ENCODE measurements around the gene CARMIL3.

The CARMIL3 gene

GRCh38 chr14:24095271-24096068, 43.7 kb downstream of the CARMIL3 start:
- DNase-seq, result peak; percentile 89

- no peak for DNase-seq
Observed at GRCh38 chr14:24096545-24097181, 44.9 kb downstream of the CARMIL3 start.

- no peak for DNase-seq
Observed at GRCh38 chr14:24098229-24098926, 46.6 kb downstream of the CARMIL3 start.

- DNase-seq, result no peak
Observed at GRCh38 chr14:24098927-24099813, 47.4 kb downstream of the CARMIL3 start.

GRCh38 chr14:24100197-24100981, 48.6 kb downstream of the CARMIL3 start:
- no peak for DNase-seq

GRCh38 chr14:24100982-24101494, 49.2 kb downstream of the CARMIL3 start:
- no peak for DNase-seq

- DNase-seq, result no peak
Observed at GRCh38 chr14:24102357-24103048, 50.7 kb downstream of the CARMIL3 start.

GRCh38 chr14:24103451-24103850, 51.6 kb downstream of the CARMIL3 start:
- no peak for DNase-seq

GRCh38 chr14:24105609-24106239, 53.9 kb downstream of the CARMIL3 start:
- peak; percentile 4 for DNase-seq

- no peak for DNase-seq
Observed at GRCh38 chr14:24106672-24107271, 55.0 kb downstream of the CARMIL3 start.

- DNase-seq, result no peak
Observed at GRCh38 chr14:24108336-24108874, 56.6 kb downstream of the CARMIL3 start.

GRCh38 chr14:24110060-24110459, 58.3 kb downstream of the CARMIL3 start:
- DNase-seq, result no peak

GRCh38 chr14:24110523-24110922, 58.7 kb downstream of the CARMIL3 start:
- DNase-seq, result no peak

GRCh38 chr14:24113379-24113800, 61.6 kb downstream of the CARMIL3 start:
- peak; percentile 73 for DNase-seq

GRCh38 chr14:24113801-24114531, 62.2 kb downstream of the CARMIL3 start:
- peak; percentile 97 for DNase-seq

GRCh38 chr14:24114532-24115421, 63.0 kb downstream of the CARMIL3 start, which contains the start of the genes DCAF11 and NRL:
Gene DCAF11 (plus strand): TSS chr14:24114777. CDS start chr14:24115595, 818 bp downstream.
Gene NRL (minus strand): TSS chr14:24114949. CDS start chr14:24082848, 32,101 bp downstream.
- peak; percentile 99 for DNase-seq

GRCh38 chr14:24115422-24116127, 63.8 kb downstream of the CARMIL3 start:
- no peak for DNase-seq
